K562 (cell line): ENCODE measurements around the gene RPP38. TPM values are rescaled to one million over a fixed set of nuclear protein-coding genes. Genes with fewer than 3 reads are reported as not detected.

Source experiments
- ELF4 ChIP-seq: fragments of 450-650 bp; formaldehyde crosslinking; IDR thresholded peaks from 2 replicates; pipeline ENCODE4 v1.4.0; 2022; ENCODE audit warnings: missing genetic modification characterization
- MXD1 ChIP-seq: fragments of 250-450 bp; sonication (Bioruptor Pico); IDR thresholded peaks from 2 replicates; pipeline ENCODE4 v1.8.0; 2021; ENCODE audit warnings: borderline replicate concordance, mild to moderate bottlenecking, moderate library complexity; ENCODE audit not compliant: poor library complexity, severe bottlenecking
- REST ChIP-seq, 2 experiments: fragments of 450-650 bp; formaldehyde crosslinking in 1 of 2; IDR thresholded peaks; 2 replicates each; pipeline versions ENCODE4 v1.4.0 to v1.6.1; 2014 to 2020; ENCODE audit warnings: mild to moderate bottlenecking in 2 of 2, borderline replicate concordance in 1 of 2, low read depth in 1 of 2
- TFAP4 ChIP-seq: sonication (generic); formaldehyde crosslinking; IDR thresholded peaks from 2 replicates; pipeline ENCODE4 v1.8.0; 2022; ENCODE audit warnings: missing genetic modification reagents, mild to moderate bottlenecking, moderate library complexity, borderline replicate concordance
- ZNF449 ChIP-seq: fragments of 250-450 bp; sonication (Bioruptor Pico); IDR thresholded peaks from 2 replicates; pipeline ENCODE4 v1.8.0; 2022; ENCODE audit warnings: moderate library complexity, mild to moderate bottlenecking, inconsistent platforms
- ZNF57 ChIP-seq: fragments of 450-650 bp; formaldehyde crosslinking; IDR thresholded peaks from 2 replicates; pipeline ENCODE4 v1.4.0; 2020; ENCODE audit warnings: mild to moderate bottlenecking, moderate library complexity
- polyA plus RNA-seq, 8 experiments: library from polyadenylated mRNA; depleted of rRNA in 4 of 8; stranded (reverse) in 5 of 8; unstranded in 3 of 8; fragments of >200 nt; fragmentation: Nextera tagmentation in 2 of 8; fragmentation: Illumina TruSeq in 1 of 8; extraction: Ambion mirVana in 2 of 8; extraction: Trizol in 1 of 8; gene quantifications; 2 replicates each; pipeline versions ENCODE4 v1.2.1 to v1.2.3, GENCODE V29; 2011 to 2014; ENCODE audit warnings: inconsistent platforms in 1 of 8, missing spikeins in 1 of 8
- total RNA-seq, 7 experiments: library from RNA; depleted of rRNA in 6 of 7; stranded (reverse); fragments of >200 nt in 6 of 7; fragmentation: Illumina TruSeq in 2 of 7; extraction: Trizol in 2 of 7; gene quantifications; 2 replicates each; pipeline versions ENCODE4 v1.2.1 to v1.2.3, GENCODE V29; 2011 to 2021; ENCODE audit warnings: low replicate concordance in 1 of 7
- TF ChIP-seq, protein P1 (sequence below): fragments of 450-650 bp; IDR thresholded peaks from one replicate; pipeline ENCODE4 v1.6.1; 2018; ENCODE audit warnings: mild to moderate bottlenecking, moderate library complexity; ENCODE audit not compliant: partially characterized antibody

The RPP38 gene
- total and polyA plus RNA-seq, 9 of the 15 experiments (the other 6 are each of a cell fraction or from before 2014, with no cell fraction given) = 26.3 to 58.6 (median 33.8) TPM

- no peak for TF ChIP-seq REST (IDR thresholded peaks at IDR 0.05; ENCODE audit: borderline replicate concordance)
- TF ChIP-seq REST (CRISPR knock-in tag; IDR thresholded peaks at IDR 0.05; ENCODE audit: low read depth) = no peak
- 0 out of 2 replicates have a peak, but pooled peaks have one; percentile 21 for TF ChIP-seq ELF4 (CRISPR knock-in tag)
- TF ChIP-seq, protein P1, sequence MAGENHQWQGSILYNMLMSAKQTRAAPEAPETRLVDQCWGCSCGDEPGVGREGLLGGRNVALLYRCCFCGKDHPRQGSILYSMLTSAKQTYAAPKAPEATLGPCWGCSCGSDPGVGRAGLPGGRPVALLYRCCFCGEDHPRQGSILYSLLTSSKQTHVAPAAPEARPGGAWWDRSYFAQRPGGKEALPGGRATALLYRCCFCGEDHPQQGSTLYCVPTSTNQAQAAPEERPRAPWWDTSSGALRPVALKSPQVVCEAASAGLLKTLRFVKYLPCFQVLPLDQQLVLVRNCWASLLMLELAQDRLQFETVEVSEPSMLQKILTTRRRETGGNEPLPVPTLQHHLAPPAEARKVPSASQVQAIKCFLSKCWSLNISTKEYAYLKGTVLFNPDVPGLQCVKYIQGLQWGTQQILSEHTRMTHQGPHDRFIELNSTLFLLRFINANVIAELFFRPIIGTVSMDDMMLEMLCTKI = no peak
- no peak for TF ChIP-seq ZNF449
- no peak for TF ChIP-seq MXD1 (CRISPR knock-in tag)
- no peak for TF ChIP-seq TFAP4 (CRISPR knock-in tag)
- no peak for TF ChIP-seq ZNF57
These were observed 39.2 kb downstream of the RPP38 start (continued) for GRCh38 chr10:15136129-15137035.
